Stimulated activated CD4-positive, alpha-beta T cell treated with anti-CD3 and anti-CD28 coated beads, TNF-alpha, amount 100 ng/mL, for 24 hours (primary cell): Measurements from ENCODE around the gene PCDHGC5.
A peak's percentile ranks its signal among the peaks of the same experiment; 100 is the strongest.

Source experiments
- DNase-seq, 3 experiments: peaks; one replicate each; pipeline ENCODE4 v3.0.0-alpha.2; 2020; ENCODE audit warnings: low read depth in 3 of 3

Gene PCDHGC5

GRCh38 chr5:141490771-141491170 lies 1.9 kb downstream of the PCDHGC5 start:
- no peak for DNase-seq

GRCh38 chr5:141491323-141492167 lies 2.7 kb downstream of the PCDHGC5 start:
- DNase-seq, result no peak

DNA sequence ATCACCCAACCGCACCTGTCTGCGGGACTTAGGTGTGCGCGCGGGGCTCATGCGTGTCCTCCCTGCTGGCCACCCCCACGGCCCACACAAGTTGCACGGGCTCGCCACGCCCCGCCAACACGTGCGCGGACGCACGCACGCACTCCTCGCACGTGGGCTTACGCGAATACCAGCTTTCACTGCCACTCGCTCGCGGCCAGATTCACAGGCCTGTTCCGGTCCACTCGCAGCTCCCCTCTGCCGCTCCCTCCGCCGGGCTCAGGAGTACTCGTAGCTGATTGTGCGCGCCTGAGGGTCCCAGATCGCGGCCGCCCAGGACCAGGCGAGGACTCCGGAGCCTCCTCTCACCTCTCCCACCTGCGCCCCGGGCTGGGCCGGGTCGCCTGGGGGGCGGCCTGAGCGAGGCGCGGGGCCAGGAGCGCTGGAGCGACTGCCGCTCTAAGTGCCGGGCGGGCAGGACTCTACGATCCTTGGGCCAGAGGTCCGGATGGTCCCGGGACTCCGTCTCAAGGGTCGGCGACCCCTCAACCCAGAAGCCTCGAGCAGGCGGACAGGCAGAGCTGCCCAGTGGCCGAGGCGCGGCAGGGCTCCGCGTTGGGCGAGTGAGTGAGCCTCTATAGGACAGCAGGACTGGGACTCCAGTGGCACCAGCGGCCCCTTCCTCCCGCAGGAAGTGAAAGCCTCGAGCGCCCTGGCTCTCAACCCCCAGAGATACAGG lies 3.4 kb downstream of the PCDHGC5 start:
- DNase-seq, result no peak

DNA sequence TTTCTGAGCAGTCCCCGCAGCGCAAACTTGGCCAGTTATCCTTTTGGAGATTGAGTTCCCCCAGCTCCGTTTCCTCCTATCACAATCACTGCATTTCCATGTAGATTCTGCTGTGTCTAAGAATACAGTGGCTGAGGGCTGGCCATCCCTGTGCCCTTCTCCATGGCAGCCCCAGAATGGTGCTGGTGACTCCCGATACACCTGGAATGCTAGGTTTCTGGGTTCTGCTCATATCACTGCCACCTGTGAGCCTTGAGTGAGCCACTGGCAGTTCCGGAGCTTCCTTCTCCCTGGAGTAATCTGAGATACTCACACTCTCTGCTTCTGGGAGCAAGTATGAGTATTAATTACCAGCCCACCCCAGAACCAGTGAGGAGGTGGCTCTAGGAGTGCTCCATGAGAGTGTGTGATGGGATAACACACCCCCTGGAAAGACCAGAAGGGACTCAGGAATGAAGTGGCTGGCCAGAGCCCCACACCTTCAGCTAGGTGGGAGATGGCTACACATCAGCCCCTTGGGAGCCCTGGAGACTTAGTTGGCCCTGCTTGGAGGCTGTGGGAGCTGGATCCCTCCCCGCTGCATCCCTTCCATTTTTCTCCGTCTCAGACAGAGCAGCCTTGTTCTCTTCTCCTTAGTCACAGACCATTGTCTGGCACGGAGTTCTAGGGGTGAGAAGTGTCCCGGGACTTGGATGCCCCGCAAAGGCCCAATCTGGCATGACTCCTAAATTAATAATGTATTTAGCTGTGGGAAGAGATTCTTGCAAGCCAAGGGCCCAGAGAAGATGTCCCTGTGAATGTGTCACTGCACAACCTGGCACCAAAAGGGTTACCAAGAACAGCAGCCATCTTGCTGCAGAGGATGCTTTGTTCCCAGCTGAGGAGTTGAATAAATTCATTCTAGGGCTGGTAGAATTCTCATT lies 4.9 kb downstream of the PCDHGC5 start:
- no peak for DNase-seq

- no peak for DNase-seq
Observed at GRCh38 chr5:141494761-141495452, 6.0 kb downstream of the PCDHGC5 start.

GRCh38 chr5:141495453-141495811 lies 6.6 kb downstream of the PCDHGC5 start:
- no peak for DNase-seq

GRCh38 chr5:141496038-141496437 lies 7.2 kb downstream of the PCDHGC5 start:
- no peak for DNase-seq

DNA sequence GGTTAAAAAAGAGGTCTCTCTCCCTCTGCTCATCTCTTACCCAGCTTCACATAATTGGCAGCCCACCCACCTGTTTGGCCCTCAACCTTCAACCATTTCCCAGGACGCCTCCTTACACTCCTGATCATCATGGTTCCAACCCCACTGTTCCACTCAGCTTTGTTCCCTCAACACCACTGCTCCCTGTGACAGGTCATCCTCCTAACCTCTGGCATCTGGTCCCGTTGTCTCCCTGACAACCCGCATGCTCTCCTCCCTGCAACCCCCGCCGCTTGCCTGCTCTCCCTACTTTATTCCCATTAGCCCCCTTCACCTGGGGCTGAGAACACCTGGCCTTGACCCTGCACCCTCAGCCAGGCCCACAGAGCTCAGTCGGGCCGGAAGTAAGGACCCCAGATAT lies 12.9 kb downstream of the PCDHGC5 start:
- no peak for DNase-seq

- DNase-seq, result no peak
Observed at GRCh38 chr5:141503681-141504080, 14.8 kb downstream of the PCDHGC5 start.

GRCh38 chr5:141504216-141504615 lies 15.3 kb downstream of the PCDHGC5 start:
- DNase-seq, result no peak

GRCh38 chr5:141506381-141507155 lies 17.7 kb downstream of the PCDHGC5 start:
- DNase-seq, result no peak

DNA sequence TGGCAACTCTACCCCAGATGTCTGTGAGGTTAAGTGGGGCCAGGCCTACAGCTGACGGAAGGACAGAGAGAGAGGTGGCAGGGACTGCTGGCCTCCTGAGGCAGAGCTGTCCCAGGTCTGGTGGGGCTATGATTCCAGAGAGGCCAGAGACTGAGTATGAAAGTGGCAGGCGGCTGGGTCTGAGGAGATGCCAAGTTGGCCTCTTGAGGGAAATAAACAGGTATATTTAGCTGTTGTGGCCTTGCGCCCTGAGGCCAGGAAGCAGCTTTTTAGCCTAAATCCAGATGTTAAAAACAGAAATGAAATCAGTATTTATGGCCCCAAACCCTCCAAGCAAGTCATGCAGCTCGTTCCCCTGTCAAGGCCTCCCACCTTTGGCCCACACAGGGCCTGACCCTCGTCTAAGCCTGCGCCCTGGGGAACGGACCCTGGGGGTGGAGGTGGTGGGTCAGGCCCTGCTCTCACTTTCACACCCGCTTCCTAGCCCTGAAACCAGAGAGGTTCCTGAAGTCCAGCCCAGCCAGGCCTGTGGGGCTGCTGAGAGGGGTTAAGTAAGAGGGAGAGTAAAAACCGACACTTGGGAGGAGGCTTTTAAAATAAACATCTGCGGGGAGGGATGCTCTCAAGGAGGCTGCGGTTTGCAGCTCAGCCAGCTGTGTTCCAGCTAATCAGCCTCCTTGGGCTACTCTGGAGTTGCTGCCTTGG lies 18.7 kb downstream of the PCDHGC5 start:
- DNase-seq, result no peak

- no peak for DNase-seq
Observed at GRCh38 chr5:141508440-141508797, 19.5 kb downstream of the PCDHGC5 start.

- DNase-seq, result no peak
Observed at GRCh38 chr5:141508798-141509611, 20.1 kb downstream of the PCDHGC5 start.

DNA sequence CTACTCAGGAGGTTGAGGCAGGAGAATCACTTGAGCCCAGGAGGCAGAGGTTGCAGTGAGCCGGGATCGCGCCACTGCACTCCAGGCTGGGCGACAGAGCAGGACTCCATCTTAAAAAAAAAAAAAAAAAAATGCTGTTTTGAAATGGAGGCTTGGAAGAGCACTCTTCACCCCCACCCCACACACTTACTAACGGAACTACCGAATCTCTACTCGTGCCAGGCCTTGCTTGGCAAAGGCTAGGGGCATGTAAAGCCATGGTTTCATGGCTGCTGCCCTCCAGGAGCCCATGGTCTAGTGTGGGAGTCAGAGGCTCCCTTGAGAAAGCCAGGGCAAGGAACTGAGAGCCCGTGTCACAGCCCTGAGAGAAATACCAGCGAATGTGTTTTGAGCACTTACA lies 21.3 kb downstream of the PCDHGC5 start:
- no peak for DNase-seq

- DNase-seq, result no peak
Observed at GRCh38 chr5:141510850-141511601, 22.1 kb downstream of the PCDHGC5 start.

- DNase-seq, result no peak
Observed at GRCh38 chr5:141511771-141512325, 23.0 kb downstream of the PCDHGC5 start.

GRCh38 chr5:141512390-141512910 lies 23.6 kb downstream of the PCDHGC5 start:
- DNase-seq, result peak; percentile 69 to 88 (median 73)
